ENCODE data around the gene UNC13C.

Gene UNC13C

DNA sequence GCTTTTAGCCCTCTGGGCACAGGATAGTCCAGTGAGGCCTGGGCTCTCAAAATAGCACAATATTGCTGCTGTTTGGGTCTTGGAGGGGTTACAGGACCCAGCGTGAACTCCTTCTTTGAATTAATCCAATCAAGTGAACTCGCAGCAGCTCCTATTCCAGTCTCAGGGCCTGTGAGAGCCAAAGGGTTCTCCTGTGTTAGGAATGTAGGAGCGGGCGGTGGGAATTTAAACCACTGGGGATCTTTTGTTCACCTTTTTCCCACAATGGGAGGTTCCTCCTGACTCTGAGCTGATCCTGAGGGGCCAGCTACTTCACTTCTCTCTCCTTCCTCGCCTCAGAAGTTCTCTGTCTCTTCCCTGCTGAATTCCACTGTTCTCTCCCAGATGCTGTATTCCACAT lies 504.0 kb downstream of the UNC13C start:
- Histone ChIP-seq H3K9me3 (ENCODE audit: control insufficient read depth, insufficient read depth, low read length) (peaks cover 4% of the 10 kb centered on the region; the same call in 1 of the 2 replicates), H3K4me3 (ENCODE audit: low read length) (no peak overlapping the region), H3K4me2 (ENCODE audit: low read length) (no peak overlapping the region), H3K79me2 (ENCODE audit: control insufficient read depth, low read length) (no peaks in the 10 kb centered on the region), H3F3A (ENCODE audit: control insufficient read depth, insufficient read depth) (no peaks in the 10 kb centered on the region), H4K20me1 (ENCODE audit: control insufficient read depth, insufficient read depth, low read depth, low read length) (no peaks in the 10 kb centered on the region), H3K27me3 (ENCODE audit: control insufficient read depth, low read length) (no peaks in the 10 kb centered on the region), H3K27ac (ENCODE audit: low read depth, low read length) (no peak overlapping the region), H3K9me2 (replicated peaks; ENCODE audit: control insufficient read depth, low read length) (no peaks in the 10 kb centered on the region), H3K4me1 (ENCODE audit: control insufficient read depth, low read length) (no peaks in the 10 kb centered on the region), H3K36me3 (ENCODE audit: control insufficient read depth, low read length) (no peaks in the 10 kb centered on the region)
- no peak for TF ChIP-seq EZH2phosphoT487 (IDR thresholded peaks at IDR 0.05; ENCODE audit: borderline replicate concordance, low read length)
- TF ChIP-seq, protein P1, sequence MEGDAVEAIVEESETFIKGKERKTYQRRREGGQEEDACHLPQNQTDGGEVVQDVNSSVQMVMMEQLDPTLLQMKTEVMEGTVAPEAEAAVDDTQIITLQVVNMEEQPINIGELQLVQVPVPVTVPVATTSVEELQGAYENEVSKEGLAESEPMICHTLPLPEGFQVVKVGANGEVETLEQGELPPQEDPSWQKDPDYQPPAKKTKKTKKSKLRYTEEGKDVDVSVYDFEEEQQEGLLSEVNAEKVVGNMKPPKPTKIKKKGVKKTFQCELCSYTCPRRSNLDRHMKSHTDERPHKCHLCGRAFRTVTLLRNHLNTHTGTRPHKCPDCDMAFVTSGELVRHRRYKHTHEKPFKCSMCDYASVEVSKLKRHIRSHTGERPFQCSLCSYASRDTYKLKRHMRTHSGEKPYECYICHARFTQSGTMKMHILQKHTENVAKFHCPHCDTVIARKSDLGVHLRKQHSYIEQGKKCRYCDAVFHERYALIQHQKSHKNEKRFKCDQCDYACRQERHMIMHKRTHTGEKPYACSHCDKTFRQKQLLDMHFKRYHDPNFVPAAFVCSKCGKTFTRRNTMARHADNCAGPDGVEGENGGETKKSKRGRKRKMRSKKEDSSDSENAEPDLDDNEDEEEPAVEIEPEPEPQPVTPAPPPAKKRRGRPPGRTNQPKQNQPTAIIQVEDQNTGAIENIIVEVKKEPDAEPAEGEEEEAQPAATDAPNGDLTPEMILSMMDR (IDR thresholded peaks at IDR 0.05; ENCODE audit: low read depth, low read length, poor library complexity, severe bottlenecking): no peak

DNA sequence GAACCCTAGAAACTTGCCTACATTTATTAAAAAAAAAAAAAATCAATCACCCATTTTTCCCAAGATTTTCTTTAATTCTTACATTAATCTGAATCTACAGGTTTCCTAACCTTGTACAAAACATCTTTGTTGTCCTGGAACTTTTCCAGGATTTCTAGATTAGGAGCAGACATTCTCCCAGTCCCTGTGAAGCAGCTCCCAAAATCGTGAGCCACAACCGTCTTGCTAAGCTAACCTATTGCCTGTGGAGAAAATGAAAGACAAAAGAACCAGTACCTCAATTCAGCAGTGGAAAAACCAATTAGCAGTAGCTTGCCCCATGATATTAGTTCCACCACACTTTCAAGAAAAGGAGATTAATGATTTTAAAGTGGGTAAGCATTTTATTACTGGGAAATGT lies 522.1 kb downstream of the UNC13C start:
- no peaks in the 10 kb centered on the region for H3F3A ChIP-seq (ENCODE audit: control insufficient read depth, insufficient read depth)
- no peak overlapping the region for H3K27ac ChIP-seq (ENCODE audit: low read depth, low read length)
- H3K4me3 ChIP-seq (ENCODE audit: low read length): no peak overlapping the region
- no peaks in the 10 kb centered on the region for H3K79me2 ChIP-seq (ENCODE audit: control insufficient read depth, low read length)
- no peaks in the 10 kb centered on the region for H3K9me3 ChIP-seq (ENCODE audit: control insufficient read depth, insufficient read depth, low read length)
- no peak overlapping the region for H3K4me2 ChIP-seq (ENCODE audit: low read length)
- no peaks in the 10 kb centered on the region for H3K9me2 ChIP-seq (replicated peaks; ENCODE audit: control insufficient read depth, low read length)
- TF ChIP-seq, protein P1 (IDR thresholded peaks at IDR 0.05; ENCODE audit: low read depth, low read length, poor library complexity, severe bottlenecking): no peak
- TF ChIP-seq EZH2phosphoT487 (IDR thresholded peaks at IDR 0.05; ENCODE audit: borderline replicate concordance, low read length): no peak
- H3K36me3 ChIP-seq (ENCODE audit: control insufficient read depth, low read length): no peaks in the 10 kb centered on the region
- H3K4me1 ChIP-seq (ENCODE audit: control insufficient read depth, low read length): no peaks in the 10 kb centered on the region
- H3K27me3 ChIP-seq (ENCODE audit: control insufficient read depth, low read length): no peaks in the 10 kb centered on the region
- no peaks in the 10 kb centered on the region for H4K20me1 ChIP-seq (ENCODE audit: control insufficient read depth, insufficient read depth, low read depth, low read length)

DNA sequence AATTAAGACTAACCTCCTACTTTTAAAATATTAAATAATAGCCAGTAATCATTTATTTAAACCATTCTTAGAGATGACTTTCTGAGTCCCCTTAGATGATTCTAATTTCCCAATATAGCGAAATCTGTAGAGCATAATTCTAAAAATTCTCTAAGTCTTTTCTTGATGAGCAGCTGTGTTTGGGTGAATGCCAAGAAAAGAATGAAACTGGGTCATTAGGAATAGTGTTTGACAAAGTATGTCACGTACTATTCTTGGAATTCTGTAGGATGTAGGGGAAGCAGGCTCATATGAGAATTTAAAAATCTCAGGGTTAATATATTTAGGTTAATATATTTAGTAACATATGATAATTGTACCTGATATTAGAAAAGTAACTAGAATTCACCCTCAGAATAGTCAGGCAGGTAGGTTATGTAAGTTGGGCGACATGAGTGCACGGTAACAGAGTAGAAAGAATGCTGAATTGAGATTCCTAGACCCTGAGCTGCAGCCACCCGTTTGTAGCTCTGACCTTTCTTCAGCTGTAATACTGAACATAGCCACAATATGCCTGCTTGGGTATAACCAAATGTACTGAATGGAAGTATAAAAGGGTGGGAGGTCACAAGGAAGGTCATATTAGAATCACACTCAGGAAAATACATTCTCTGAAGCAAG lies 524.3 kb downstream of the UNC13C start:
- Histone ChIP-seq H3K9me2 (replicated peaks; ENCODE audit: control insufficient read depth, low read length) (no peaks in the 10 kb centered on the region), H3K79me2 (ENCODE audit: control insufficient read depth, low read length) (no peaks in the 10 kb centered on the region), H4K20me1 (ENCODE audit: control insufficient read depth, insufficient read depth, low read depth, low read length) (no peaks in the 10 kb centered on the region), H3K36me3 (ENCODE audit: control insufficient read depth, low read length) (no peaks in the 10 kb centered on the region), H3K9me3 (ENCODE audit: control insufficient read depth, insufficient read depth, low read length) (no peaks in the 10 kb centered on the region), H3K27ac (ENCODE audit: low read depth, low read length) (no peak overlapping the region), H3F3A (ENCODE audit: control insufficient read depth, insufficient read depth) (no peaks in the 10 kb centered on the region), H3K4me3 (ENCODE audit: low read length) (no peak overlapping the region), H3K4me2 (ENCODE audit: low read length) (no peak overlapping the region), H3K27me3 (ENCODE audit: control insufficient read depth, low read length) (no peaks in the 10 kb centered on the region), H3K4me1 (ENCODE audit: control insufficient read depth, low read length) (no peaks in the 10 kb centered on the region)
- TF ChIP-seq, protein P1 (IDR thresholded peaks at IDR 0.05; ENCODE audit: low read depth, low read length, poor library complexity, severe bottlenecking): no peak
- no peak for TF ChIP-seq EZH2phosphoT487 (IDR thresholded peaks at IDR 0.05; ENCODE audit: borderline replicate concordance, low read length)
